ENCODE measurements around the gene KRTAP10-7. TPM values are rescaled to one million over a fixed set of nuclear protein-coding genes. Genes with fewer than 3 reads are reported as not detected.
"Not testable (repeated sequence)": the region's sequence is repeated elsewhere in the genome, so short reads cannot be mapped to it uniquely, and the experiment has no call there.

The KRTAP10-7 gene
- total and polyA plus RNA-seq, 7 experiments from 2014 or later = not detected

- intact Hi-C loops (cut with micrococcal nuclease); H3K4me1 ChIP-seq (ENCODE audit: control insufficient read depth in 2 of 2, insufficient read depth in 2 of 2, low read length in 2 of 2); H3K27me3 ChIP-seq (ENCODE audit: control insufficient read depth in 2 of 2, insufficient read depth in 2 of 2, low read length in 2 of 2); CTCF ChIA-PET; H3K9me3 ChIP-seq (ENCODE audit: control insufficient read depth in 2 of 3, low read length in 3 of 3); H3K4me3 Mint-ChIP-seq; H3K36me3 ChIP-seq (ENCODE audit: control insufficient read depth in 2 of 3, insufficient read depth in 3 of 3, low read length in 3 of 3); POLR2A ChIA-PET; H3K4me1 Mint-ChIP-seq; H3K4me3 ChIP-seq (ENCODE audit: low read length); H3K27ac Mint-ChIP-seq; H3K36me3 Mint-ChIP-seq; ATAC-seq; H3K27ac ChIP-seq (ENCODE audit: low read depth, low read length); DNase-seq: not testable (repeated sequence)
- Mint-ChIP-seq H3K27me3 (peaks cover 0 to 31% (median 0%) of the 10 kb centered on the region in 5 donors), H3K9me3 (peaks cover 2 to 25% (median 9%) of the 10 kb centered on the region in 11 donors)
Observed at GRCh38 chr21:44601091-44601490, 694 bp downstream of the KRTAP10-7 start.

- Mint-ChIP-seq H3K36me3 (peaks cover 0 to 7% (median 0%) of the 10 kb centered on the region in 5 donors), H3K9me3 (peaks cover 2 to 30% (median 11%) of the 10 kb centered on the region in 11 donors), H3K27ac (no peak overlapping the region), H3K4me3 (no peak overlapping the region), H3K27me3 (peaks cover 0 to 32% (median 6%) of the 10 kb centered on the region in 5 donors), H3K4me1 (peaks cover 0 to 5% (median 0%) of the 10 kb centered on the region in 7 donors)
- no peak overlapping the region for H3K27ac ChIP-seq (ENCODE audit: low read depth, low read length)
- DNase-seq (no peak), ATAC-seq (no peak)
- H3K36me3 ChIP-seq (ENCODE audit: control insufficient read depth in 2 of 3, insufficient read depth in 3 of 3, low read length in 3 of 3) = no peaks in the 10 kb centered on the region
- no peaks in the 10 kb centered on the region for H3K27me3 ChIP-seq (ENCODE audit: control insufficient read depth in 2 of 2, insufficient read depth in 2 of 2, low read length in 2 of 2)
- intact Hi-C loops (cut with micrococcal nuclease) = no loop called here
- no peak overlapping the region for H3K4me3 ChIP-seq (ENCODE audit: low read length)
- no peaks in the 10 kb centered on the region for H3K9me3 ChIP-seq (ENCODE audit: control insufficient read depth in 2 of 3, low read length in 3 of 3)
- ChIA-PET POLR2A (no interaction called here), CTCF (no interaction called here)
- no peaks in the 10 kb centered on the region for H3K4me1 ChIP-seq (ENCODE audit: control insufficient read depth in 2 of 2, insufficient read depth in 2 of 2, low read length in 2 of 2)
Observed at GRCh38 chr21:44601596-44602462, 1.4 kb downstream of the KRTAP10-7 start.

GRCh38 chr21:44602463-44602850, 2.1 kb downstream of the KRTAP10-7 start:
- CTCF ChIA-PET = no interaction called here
- no peak overlapping the region for H3K4me3 Mint-ChIP-seq
- peaks cover 0 to 5% (median 0%) of the 10 kb centered on the region in 7 donors for H3K4me1 Mint-ChIP-seq
- POLR2A ChIA-PET = no interaction called here
- ATAC-seq = no peak
- Histone ChIP-seq H3K4me1 (ENCODE audit: control insufficient read depth in 2 of 2, insufficient read depth in 2 of 2, low read length in 2 of 2) (no peaks in the 10 kb centered on the region), H3K36me3 (ENCODE audit: control insufficient read depth in 2 of 3, insufficient read depth in 3 of 3, low read length in 3 of 3) (no peaks in the 10 kb centered on the region), H3K27me3 (ENCODE audit: control insufficient read depth in 2 of 2, insufficient read depth in 2 of 2, low read length in 2 of 2) (no peaks in the 10 kb centered on the region), H3K9me3 (ENCODE audit: control insufficient read depth in 2 of 3, low read length in 3 of 3) (no peaks in the 10 kb centered on the region), H3K27ac (ENCODE audit: low read depth, low read length) (no peak overlapping the region), H3K4me3 (ENCODE audit: low read length) (no peak overlapping the region)
- H3K27ac Mint-ChIP-seq = no peak overlapping the region
- H3K36me3 Mint-ChIP-seq = peaks cover 0 to 7% (median 0%) of the 10 kb centered on the region in 5 donors
- H3K9me3 Mint-ChIP-seq = peaks cover 2 to 30% (median 11%) of the 10 kb centered on the region in 11 donors
- DNase-seq = no peak
- intact Hi-C loops (cut with micrococcal nuclease) = no loop called here
- peaks cover 0 to 35% (median 6%) of the 10 kb centered on the region in 5 donors for H3K27me3 Mint-ChIP-seq

- peaks cover 0 to 5% (median 0%) of the 10 kb centered on the region in 7 donors for H3K4me1 Mint-ChIP-seq
- no peaks in the 10 kb centered on the region for H3K36me3 ChIP-seq (ENCODE audit: control insufficient read depth in 2 of 3, insufficient read depth in 3 of 3, low read length in 3 of 3)
Observed at GRCh38 chr21:44603109-44603875, 2.9 kb downstream of the KRTAP10-7 start.

GRCh38 chr21:44603911-44604310, 3.5 kb downstream of the KRTAP10-7 start:
- intact Hi-C loops (cut with micrococcal nuclease) = no loop called here
- ChIA-PET CTCF (no interaction called here), POLR2A (no interaction called here)
- DNase-seq = no peak
- no peaks in the 10 kb centered on the region for H3K4me1 ChIP-seq (ENCODE audit: control insufficient read depth in 2 of 2, insufficient read depth in 2 of 2, low read length in 2 of 2)
- no peak for ATAC-seq
- H3K36me3 ChIP-seq (ENCODE audit: control insufficient read depth in 2 of 3, insufficient read depth in 3 of 3, low read length in 3 of 3) = no peaks in the 10 kb centered on the region
- Mint-ChIP-seq H3K36me3 (peaks cover 0 to 3% (median 2%) of the 10 kb centered on the region in 5 donors), H3K4me1 (peaks cover 0 to 5% (median 0%) of the 10 kb centered on the region in 7 donors), H3K9me3 (peaks cover 0 to 27% (median 10%) of the 10 kb centered on the region in 11 donors), H3K27ac (no peak overlapping the region), H3K4me3 (no peak overlapping the region), H3K27me3 (peaks cover 0 to 33% (median 6%) of the 10 kb centered on the region in 5 donors)
- H3K27ac ChIP-seq (ENCODE audit: low read depth, low read length) = no peak overlapping the region
- H3K27me3 ChIP-seq (ENCODE audit: control insufficient read depth in 2 of 2, insufficient read depth in 2 of 2, low read length in 2 of 2) = no peaks in the 10 kb centered on the region
- no peaks in the 10 kb centered on the region for H3K9me3 ChIP-seq (ENCODE audit: control insufficient read depth in 2 of 3, low read length in 3 of 3)
- H3K4me3 ChIP-seq (ENCODE audit: low read length) = no peak overlapping the region

More at GRCh38 chr21:44603109-44603875, 2.9 kb downstream of the KRTAP10-7 start:
- intact Hi-C loops (cut with micrococcal nuclease) = no loop called here
- Mint-ChIP-seq H3K27me3 (peaks cover 0 to 33% (median 6%) of the 10 kb centered on the region in 5 donors), H3K36me3 (peaks cover 0 to 6% (median 0%) of the 10 kb centered on the region in 5 donors), H3K4me3 (no peak overlapping the region), H3K27ac (no peak overlapping the region), H3K9me3 (peaks cover 2 to 30% (median 11%) of the 10 kb centered on the region in 11 donors)
- ChIA-PET CTCF (no interaction called here), POLR2A (no interaction called here)
- DNase-seq (no peak), ATAC-seq (no peak)
- H3K27me3 ChIP-seq (ENCODE audit: control insufficient read depth in 2 of 2, insufficient read depth in 2 of 2, low read length in 2 of 2) = no peaks in the 10 kb centered on the region
- H3K4me1 ChIP-seq (ENCODE audit: control insufficient read depth in 2 of 2, insufficient read depth in 2 of 2, low read length in 2 of 2) = no peaks in the 10 kb centered on the region
- no peaks in the 10 kb centered on the region for H3K9me3 ChIP-seq (ENCODE audit: control insufficient read depth in 2 of 3, low read length in 3 of 3)
- no peak overlapping the region for H3K4me3 ChIP-seq (ENCODE audit: low read length)
- H3K27ac ChIP-seq (ENCODE audit: low read depth, low read length) = no peak overlapping the region

- H3K27me3 ChIP-seq (ENCODE audit: control insufficient read depth in 2 of 2, insufficient read depth in 2 of 2, low read length in 2 of 2) = no peaks in the 10 kb centered on the region
- no peak overlapping the region for H3K27ac ChIP-seq (ENCODE audit: low read depth, low read length)
- no peaks in the 10 kb centered on the region for H3K36me3 ChIP-seq (ENCODE audit: control insufficient read depth in 2 of 3, insufficient read depth in 3 of 3, low read length in 3 of 3)
- Mint-ChIP-seq H3K4me1 (peaks cover 0 to 5% (median 0%) of the 10 kb centered on the region in 7 donors), H3K27me3 (peaks cover 0 to 37% (median 6%) of the 10 kb centered on the region in 5 donors), H3K9me3 (peaks cover 8 to 47% (median 20%) of the 10 kb centered on the region in 11 donors), H3K36me3 (peaks cover 8 to 14% (median 9%) of the 10 kb centered on the region in 5 donors), H3K4me3 (no peak overlapping the region), H3K27ac (peak overlapping the region in 1 of 9 donors; percentile 21)
- no peak for DNase-seq
- ChIA-PET CTCF (no interaction called here), POLR2A (no interaction called here)
- H3K4me1 ChIP-seq (ENCODE audit: control insufficient read depth in 2 of 2, insufficient read depth in 2 of 2, low read length in 2 of 2) = no peaks in the 10 kb centered on the region
- ATAC-seq = no peak
- H3K4me3 ChIP-seq (ENCODE audit: low read length) = no peak overlapping the region
- intact Hi-C loops (cut with micrococcal nuclease) = no loop called here
- H3K9me3 ChIP-seq (ENCODE audit: control insufficient read depth in 2 of 3, low read length in 3 of 3) = peaks cover 0 to 15% (median 0%) of the 10 kb centered on the region in 3 experiments
Observed at GRCh38 chr21:44606495-44606894, 6.1 kb downstream of the KRTAP10-7 start.

Measured in naive thymus-derived CD4-positive, alpha-beta T cell (primary cell).